Activated T-cell treated with anti-CD3 and anti-CD28 coated beads, Interleukin-2, amount 50 U/mL, for 24 hours (primary cell): ENCODE results near the gene SPSB3.

ENCODE experiments used
- DNase-seq: peaks from one replicate; pipeline ENCODE4 v3.0.0-alpha.2; 2020
- H3K27ac Mint-ChIP-seq: 2 replicates; pipeline ENCODE4 v1.8.0; 2020; ENCODE audit warnings: mild to moderate bottlenecking, mixed read lengths
- H3K27me3 Mint-ChIP-seq: 2 replicates; pipeline ENCODE4 v1.8.0; 2020; ENCODE audit warnings: mixed read lengths
- H3K36me3 Mint-ChIP-seq: 2 replicates; pipeline ENCODE4 v1.8.0; 2020; ENCODE audit warnings: low read depth, mixed read lengths
- H3K4me1 Mint-ChIP-seq: 2 replicates; pipeline ENCODE4 v1.8.0; 2020; ENCODE audit warnings: low read depth, mixed read lengths
- H3K4me3 Mint-ChIP-seq: 2 replicates; pipeline ENCODE4 v1.8.0; 2020; ENCODE audit warnings: mild to moderate bottlenecking, moderate library complexity, mixed read lengths
- H3K9me3 Mint-ChIP-seq: 2 replicates; pipeline ENCODE4 v1.8.0; 2020; ENCODE audit warnings: mixed read lengths

The SPSB3 gene

DNA sequence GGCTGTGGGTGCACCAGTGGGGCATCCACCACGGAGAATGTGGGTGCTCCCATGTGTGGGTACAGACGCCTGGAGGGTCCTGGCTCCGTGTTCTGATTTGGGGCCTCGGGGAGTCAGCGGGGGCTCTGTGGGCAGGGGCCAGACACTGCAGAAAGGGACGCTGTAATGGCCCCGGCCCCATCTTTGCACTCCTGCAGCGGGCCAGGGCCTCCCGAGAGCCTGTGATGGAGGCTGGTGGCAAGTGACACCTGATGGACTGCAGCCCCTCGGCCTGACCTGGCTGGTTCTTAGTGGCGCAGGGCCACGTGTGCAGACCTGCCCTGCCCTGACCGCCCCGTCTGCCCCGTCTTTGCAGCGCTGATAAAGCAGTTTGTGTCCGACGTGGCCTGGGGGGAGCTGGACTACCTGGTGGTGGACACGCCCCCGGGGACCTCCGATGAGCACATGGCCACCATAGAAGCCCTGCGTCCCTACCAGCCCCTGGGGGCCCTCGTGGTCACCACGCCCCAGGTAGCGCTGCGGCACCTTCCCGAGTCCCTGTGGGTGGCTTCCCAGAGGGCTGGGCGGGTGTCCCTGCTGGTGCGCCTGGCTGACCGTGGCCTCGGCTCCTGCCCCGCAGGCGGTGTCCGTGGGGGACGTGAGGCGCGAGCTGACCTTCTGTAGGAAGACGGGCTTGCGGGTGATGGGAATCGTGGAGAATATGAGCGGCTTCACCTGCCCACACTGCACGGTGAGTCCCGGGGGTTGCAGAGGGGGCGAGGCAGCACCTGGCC, 5.1 kb upstream of the SPSB3 start:
- no peak for DNase-seq
- Mint-ChIP-seq H3K4me1 (peaks cover 20% of the 10 kb centered on the region), H3K9me3 (no peaks in the 10 kb centered on the region), H3K27me3 (no peaks in the 10 kb centered on the region), H3K36me3 (peaks cover 57% of the 10 kb centered on the region), H3K4me3 (no peak overlapping the region), H3K27ac (no peak overlapping the region)

DNA sequence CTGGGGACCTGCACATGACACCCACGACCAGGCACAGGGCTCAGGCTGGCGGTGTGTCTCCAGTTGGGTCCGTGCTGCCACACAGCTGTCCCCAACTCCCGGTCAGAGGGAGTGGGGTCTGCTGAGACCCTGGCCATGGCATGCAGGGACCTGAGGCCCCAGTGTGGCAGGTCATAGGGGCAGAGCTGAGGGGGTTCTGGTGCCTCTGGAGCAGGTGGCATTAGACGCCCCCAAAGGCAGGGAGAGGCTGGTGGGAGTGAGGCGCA, 4.6 kb upstream of the SPSB3 start:
- DNase-seq = no peak
- Mint-ChIP-seq H3K36me3 (peaks cover 57% of the 10 kb centered on the region), H3K4me3 (no peak overlapping the region), H3K27me3 (no peaks in the 10 kb centered on the region), H3K4me1 (peaks cover 20% of the 10 kb centered on the region), H3K9me3 (no peaks in the 10 kb centered on the region), H3K27ac (no peak overlapping the region)

DNA sequence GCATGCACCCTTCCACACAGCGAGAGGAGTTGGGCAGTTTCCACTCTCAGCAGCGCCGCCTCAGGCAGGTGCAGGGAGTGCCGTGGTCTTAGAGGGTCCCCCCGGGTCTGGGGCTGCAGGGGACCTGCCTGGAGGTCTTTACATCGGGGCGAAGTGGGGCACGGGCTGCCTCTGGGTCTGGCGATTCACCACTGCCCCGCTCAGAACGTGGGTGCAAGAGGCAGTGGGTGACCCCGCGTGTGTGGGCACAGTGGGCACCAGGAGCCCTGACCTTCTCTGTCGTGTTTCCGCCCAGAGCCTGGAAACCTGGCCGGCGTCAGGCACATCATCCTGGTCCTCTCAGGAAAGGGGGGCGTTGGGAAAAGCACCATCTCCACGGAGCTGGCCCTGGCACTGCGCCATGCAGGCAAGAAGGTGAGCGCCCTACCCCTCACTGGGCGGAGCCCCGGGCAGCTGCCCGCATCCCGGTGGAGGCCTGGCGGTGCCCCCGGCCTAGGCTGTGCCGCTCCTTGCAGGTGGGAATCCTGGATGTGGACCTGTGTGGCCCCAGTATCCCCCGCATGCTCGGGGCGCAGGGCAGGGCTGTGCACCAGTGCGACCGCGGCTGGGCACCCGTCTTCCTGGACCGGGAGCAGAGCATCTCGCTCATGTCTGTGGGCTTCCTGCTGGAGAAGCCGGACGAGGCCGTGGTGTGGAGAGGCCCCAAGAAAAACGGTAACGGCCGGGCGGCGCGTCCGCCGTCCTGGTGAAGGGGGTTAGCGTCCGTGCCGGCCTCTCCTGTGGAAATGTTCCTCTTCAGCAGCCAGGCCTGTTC, 4.1 kb upstream of the SPSB3 start:
- peaks cover 24% of the 10 kb centered on the region for H3K4me1 Mint-ChIP-seq
- no peak for DNase-seq
- no peak overlapping the region for H3K27ac Mint-ChIP-seq
- H3K4me3 Mint-ChIP-seq = no peak overlapping the region
- no peaks in the 10 kb centered on the region for H3K9me3 Mint-ChIP-seq
- H3K27me3 Mint-ChIP-seq = no peaks in the 10 kb centered on the region
- peaks cover 60% of the 10 kb centered on the region for H3K36me3 Mint-ChIP-seq

DNA sequence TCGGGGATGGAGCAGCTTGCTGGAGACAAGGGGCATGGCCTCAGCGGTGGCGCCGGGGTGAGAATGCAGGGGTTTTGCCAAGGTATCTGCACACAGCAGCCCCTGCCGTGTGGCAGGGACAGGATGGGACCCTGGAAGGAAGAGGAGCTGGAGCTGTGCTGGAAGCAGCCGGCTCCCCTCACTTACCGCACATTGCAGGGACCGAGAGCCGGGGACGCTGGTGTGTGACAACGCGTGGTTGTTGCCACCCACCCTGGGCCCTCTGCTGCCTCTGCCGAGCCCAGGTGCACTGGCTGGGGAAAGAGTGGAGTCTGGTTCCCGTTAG, 3.4 kb upstream of the SPSB3 start:
- H3K27me3 Mint-ChIP-seq = no peaks in the 10 kb centered on the region
- no peak overlapping the region for H3K4me3 Mint-ChIP-seq
- no peaks in the 10 kb centered on the region for H3K9me3 Mint-ChIP-seq
- H3K36me3 Mint-ChIP-seq = peaks cover 65% of the 10 kb centered on the region
- peaks cover 30% of the 10 kb centered on the region for H3K4me1 Mint-ChIP-seq
- no peak for DNase-seq
- H3K27ac Mint-ChIP-seq = no peak overlapping the region

DNA sequence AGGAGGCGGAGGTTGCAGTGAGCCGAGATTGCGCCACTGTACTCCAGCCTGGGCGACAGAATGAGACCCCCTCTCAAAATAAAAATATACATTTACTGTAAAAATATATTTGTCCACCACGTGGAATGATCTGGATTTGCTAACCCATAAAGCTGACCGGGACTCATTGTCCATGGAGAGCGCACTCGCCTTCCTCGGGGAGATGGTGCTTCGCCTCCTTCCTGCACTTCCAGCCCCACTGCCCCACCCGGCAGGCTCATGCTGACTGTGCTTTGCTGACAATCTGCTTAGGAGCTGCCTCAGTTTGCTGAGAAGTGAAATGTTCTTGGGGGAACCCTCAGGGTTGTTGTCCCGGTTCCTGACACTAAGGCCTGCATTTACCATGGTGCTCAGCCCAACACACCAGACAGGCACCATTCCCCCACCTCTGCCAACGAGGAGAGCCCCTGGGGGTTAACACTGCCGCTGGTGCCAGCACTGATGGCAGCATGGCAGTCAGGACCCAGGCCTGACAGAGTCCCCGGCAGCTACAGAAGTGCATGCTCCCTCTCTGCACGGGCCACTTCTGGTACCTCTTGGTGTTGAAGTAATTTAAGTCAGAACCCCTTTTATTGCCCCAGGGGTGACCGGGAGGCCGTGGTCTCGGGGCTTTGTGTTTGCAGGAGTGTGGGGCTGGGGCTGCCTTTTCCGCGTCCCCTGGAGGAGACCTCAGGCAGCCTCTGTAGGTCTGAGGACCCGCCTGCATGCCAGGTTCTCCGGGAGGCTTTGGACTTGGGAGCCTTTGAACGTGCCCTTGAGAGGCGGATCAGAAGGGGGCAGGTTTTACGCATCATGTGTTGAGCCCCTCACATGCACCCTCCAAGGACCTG, 2.8 kb upstream of the SPSB3 start:
- no peak for DNase-seq
- peak overlapping the region; percentile 63 for H3K4me3 Mint-ChIP-seq
- peak overlapping the region; percentile 75 for H3K27ac Mint-ChIP-seq
- no peaks in the 10 kb centered on the region for H3K27me3 Mint-ChIP-seq
- H3K9me3 Mint-ChIP-seq = no peaks in the 10 kb centered on the region
- H3K36me3 Mint-ChIP-seq = peaks cover 62% of the 10 kb centered on the region
- peaks cover 30% of the 10 kb centered on the region for H3K4me1 Mint-ChIP-seq

DNA sequence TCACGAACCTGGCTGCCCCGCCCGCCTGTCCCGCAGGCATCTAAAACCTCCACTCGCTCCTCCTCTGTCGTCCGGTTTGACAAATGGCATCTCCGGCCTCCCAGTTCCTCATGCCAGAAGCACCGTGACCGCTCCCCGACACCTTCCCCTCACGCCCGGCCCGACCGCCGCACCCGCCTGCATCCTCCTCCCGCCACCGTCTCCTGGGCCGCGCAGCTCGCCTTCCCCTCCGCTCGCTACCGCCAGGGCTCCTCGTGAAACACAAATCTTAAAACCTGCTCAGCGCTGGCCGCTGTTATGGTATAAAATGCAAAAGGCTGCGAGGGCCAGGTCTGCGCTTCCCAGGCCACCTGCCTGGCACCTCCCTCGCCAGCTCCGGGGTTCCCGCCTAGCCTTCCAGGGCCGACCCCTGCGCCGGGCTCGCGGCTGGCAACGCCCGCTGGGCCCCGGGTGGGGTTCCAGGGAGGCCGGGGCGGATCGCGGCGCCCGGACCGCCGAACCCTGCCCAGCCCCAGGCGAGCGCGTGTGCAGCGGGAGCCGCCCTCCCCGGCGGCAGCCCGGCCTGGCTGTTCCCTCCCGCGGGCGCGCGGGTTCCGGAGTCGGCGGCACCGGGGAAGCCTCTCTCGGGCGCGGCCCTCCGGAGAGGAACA, 488 bp downstream of the SPSB3 start:
- Mint-ChIP-seq H3K27ac (peak overlapping the region; percentile 92), H3K4me1 (peaks cover 29% of the 10 kb centered on the region), H3K36me3 (peaks cover 53% of the 10 kb centered on the region), H3K27me3 (no peaks in the 10 kb centered on the region), H3K9me3 (no peaks in the 10 kb centered on the region), H3K4me3 (peak overlapping the region; percentile 95)
- no peak for DNase-seq

DNA sequence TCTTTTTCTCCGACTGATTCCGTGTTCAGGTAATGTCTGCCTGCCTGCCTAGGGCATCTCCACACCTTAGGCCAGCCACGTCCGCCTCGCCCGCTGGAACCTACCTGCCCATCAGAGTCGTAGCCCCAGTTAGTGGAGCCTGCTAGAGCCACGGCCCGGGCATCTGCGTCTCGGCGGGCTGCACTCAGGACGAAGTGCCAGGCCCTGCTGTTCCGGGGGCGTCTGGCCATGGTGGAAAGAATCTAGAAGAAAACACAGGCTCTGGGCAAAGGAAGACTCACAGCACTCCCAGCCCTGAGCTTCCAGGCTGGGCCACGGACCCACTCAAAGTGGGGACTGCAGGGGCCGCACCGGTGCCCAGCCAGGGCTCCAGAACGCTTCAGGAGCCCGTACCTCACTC, 1.1 kb downstream of the SPSB3 start:
- DNase-seq = no peak
- Mint-ChIP-seq H3K36me3 (peaks cover 54% of the 10 kb centered on the region), H3K27ac (peak overlapping the region; percentile 92), H3K4me1 (peaks cover 29% of the 10 kb centered on the region), H3K9me3 (no peaks in the 10 kb centered on the region), H3K4me3 (peak overlapping the region; percentile 84), H3K27me3 (no peaks in the 10 kb centered on the region)

DNA sequence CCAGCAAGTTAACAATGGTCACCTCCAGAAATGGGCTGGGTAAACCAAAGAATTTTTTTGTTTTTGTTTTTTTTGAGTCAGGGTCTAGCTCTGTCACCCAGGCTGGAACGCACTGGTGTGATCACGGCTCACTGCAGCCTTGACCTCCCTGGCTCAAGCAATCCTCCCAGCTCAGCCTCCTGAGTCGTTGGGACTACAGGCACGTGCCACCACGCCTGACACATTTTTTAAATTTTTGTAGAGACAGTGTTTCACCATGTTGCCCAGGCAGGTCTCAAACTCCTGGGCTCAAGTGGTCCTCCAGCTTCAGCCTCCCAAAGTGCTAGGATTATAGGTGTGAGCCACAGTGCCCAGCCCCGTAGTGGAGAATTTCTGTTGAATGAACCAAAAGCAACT, 1.7 kb downstream of the SPSB3 start:
- peak overlapping the region; percentile 92 for H3K27ac Mint-ChIP-seq
- peaks cover 50% of the 10 kb centered on the region for H3K36me3 Mint-ChIP-seq
- DNase-seq = no peak
- peaks cover 28% of the 10 kb centered on the region for H3K4me1 Mint-ChIP-seq
- no peaks in the 10 kb centered on the region for H3K27me3 Mint-ChIP-seq
- no peaks in the 10 kb centered on the region for H3K9me3 Mint-ChIP-seq
- peak overlapping the region; percentile 84 for H3K4me3 Mint-ChIP-seq

DNA sequence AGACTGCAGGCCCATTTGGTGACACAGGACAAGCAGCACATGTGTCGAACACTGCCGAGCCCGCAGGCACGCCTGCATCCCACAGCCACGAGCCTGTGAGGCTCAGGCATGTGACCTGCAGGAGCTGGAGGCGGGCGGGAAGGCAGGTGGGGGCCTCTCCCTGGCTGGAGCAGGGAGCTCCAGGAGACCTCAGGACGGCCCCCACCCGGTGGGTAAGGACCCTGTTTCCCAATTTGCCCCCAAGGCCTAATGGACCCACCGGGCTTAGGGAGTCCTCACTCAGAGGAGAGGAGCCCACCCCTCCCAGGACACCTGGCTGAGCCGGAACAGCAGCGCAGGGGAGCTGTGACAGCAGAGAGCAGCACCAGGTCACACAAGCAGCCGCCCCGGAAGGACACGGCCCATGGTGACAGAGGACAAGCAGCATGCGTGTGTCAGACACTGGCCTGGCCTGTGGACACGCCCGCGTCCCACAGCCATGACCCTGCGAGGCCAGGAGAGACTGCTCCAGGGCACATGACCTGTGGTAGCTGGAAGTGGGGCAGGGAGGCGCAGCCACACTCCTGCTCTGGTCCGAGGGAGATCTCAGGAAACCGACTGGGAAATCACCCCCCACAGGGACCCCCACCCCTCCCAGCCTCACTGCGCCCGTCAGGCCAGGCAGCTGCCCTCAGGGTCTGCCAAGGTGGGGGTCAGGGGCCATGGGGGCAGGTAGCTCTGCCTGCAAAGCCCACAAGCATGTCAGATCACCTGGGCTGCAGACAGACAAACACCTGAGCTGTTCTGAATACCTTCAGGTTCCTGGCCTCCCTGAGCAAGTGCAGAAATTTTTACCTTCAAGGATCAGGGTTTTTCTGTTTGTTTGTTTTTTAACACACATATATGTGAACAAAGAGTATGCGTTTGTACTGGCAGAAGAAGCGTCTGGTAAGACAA, 2.4 kb downstream of the SPSB3 start:
- H3K9me3 Mint-ChIP-seq = no peaks in the 10 kb centered on the region
- peaks cover 22% of the 10 kb centered on the region for H3K4me1 Mint-ChIP-seq
- no peak for DNase-seq
- H3K4me3 Mint-ChIP-seq = peak overlapping the region; percentile 18
- H3K27me3 Mint-ChIP-seq = no peaks in the 10 kb centered on the region
- H3K27ac Mint-ChIP-seq = no peak overlapping the region
- H3K36me3 Mint-ChIP-seq = peaks cover 50% of the 10 kb centered on the region

DNA sequence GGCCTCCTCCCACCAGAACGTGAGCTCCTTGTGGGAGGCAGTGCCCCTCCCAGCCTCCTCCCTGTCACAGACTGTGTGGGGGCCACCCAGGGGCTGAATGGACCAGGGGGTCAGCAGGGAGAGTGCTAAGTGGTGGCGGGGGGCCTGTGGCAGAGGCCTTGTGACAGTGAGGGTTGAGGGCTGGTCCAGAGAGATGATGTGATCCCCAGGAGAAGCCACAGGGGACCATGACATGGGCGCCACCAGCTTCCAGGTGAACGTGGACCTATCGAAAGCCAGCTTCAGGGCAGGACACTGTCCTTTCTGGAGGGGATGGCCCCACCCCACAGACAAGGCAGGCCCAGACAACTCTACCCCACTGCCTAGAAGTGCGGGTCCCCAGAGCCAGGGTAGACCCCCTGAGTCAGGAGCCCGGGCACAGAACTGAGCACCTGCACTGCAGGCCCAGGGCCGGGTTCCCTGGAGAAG, 3.1 kb downstream of the SPSB3 start:
- Mint-ChIP-seq H3K27ac (peak overlapping the region; percentile 85), H3K9me3 (no peaks in the 10 kb centered on the region), H3K4me1 (peaks cover 27% of the 10 kb centered on the region), H3K36me3 (peaks cover 50% of the 10 kb centered on the region), H3K4me3 (no peak overlapping the region), H3K27me3 (no peaks in the 10 kb centered on the region)
- no peak for DNase-seq

DNA sequence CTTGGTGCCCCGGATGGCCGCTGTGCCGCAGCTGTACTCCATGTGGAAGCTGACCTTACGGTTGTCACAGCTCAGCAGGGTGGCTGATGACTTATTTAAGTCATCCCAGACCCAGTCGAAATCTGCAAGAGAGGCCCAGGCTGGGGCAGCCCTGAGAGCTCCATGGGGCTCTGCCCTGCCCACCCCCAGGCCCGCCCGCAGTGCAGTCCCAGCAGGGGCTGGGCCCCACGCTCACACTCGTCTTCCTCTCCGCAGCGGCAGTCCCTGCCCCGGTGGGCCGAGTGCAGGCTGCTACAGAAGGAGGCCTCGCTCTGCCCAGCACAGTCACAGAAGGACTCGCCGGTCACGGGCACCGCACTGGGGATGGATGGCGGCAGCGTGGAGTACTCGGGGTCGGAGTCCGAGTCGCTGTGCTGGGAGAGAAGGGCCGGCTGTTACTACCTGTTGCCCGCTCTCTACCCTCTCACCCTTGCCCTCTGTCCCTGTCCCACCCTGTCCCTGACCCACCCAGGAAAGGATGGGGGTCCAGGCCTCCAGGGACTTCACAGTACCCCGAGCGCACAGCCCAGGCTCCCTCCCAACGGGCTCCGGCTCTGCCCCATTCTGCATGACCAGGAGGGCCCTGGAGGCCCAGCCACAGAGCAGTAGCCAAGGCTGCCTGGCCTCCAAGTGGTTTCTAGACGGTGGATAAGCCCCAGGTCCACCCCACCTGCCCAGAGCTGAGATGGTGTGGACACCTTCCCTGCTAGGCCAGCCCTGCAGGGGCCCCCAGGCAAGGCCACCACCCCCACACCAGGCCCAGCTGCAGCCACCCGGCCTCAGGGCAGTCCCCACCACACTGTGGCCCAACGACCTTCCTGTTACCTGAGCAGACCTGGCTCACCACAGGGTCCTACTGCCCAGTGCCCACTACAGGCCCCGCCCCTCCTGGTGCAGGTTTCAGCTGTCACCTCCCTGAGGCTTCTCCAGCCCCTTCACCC, 3.9 kb downstream of the SPSB3 start:
- Mint-ChIP-seq H3K27ac (peak overlapping the region; percentile 85), H3K27me3 (no peaks in the 10 kb centered on the region), H3K9me3 (no peaks in the 10 kb centered on the region), H3K36me3 (peaks cover 49% of the 10 kb centered on the region), H3K4me3 (no peak overlapping the region), H3K4me1 (peaks cover 25% of the 10 kb centered on the region)
- no peak for DNase-seq

DNA sequence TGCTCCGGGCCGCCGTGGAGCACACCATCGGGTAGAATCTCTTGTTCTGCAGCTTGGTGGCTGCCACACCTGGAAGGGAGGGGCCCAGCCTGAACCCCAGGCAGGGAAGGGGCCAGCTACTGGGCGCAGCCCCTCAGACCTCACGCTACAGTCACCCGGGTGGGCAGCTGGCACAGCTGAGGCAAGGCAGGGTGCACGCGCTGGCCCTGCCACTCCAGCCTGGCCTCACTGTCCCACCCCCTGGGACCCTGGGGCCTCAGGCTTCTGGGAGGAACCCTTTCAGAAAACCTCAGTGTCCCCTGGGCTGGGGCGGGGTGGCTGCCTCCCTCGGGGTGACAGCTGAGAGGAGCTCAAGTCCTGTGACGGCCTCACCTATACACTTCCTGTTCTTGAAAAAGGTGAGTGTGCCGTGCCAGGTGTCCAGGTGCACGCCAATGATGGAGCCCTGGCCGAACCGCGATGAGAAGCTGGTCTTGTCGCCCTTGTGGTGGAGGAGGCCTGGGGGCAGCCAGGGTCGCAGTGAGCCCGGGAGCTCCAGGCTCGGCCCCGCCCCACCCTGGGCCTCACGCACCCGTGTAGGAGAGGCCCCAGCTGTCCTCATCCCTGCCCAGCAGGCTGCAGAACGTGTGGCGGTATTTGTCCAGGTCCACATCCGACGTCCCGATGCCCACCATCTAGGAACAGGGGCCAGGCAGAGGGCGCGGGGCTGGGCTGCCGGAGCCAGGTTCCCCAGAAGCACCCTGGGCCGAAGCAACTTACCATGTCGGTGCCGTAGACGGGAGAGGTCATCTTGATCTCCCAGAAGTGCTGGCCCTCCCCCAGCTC, 4.8 kb downstream of the SPSB3 start:
- H3K36me3 Mint-ChIP-seq = peaks cover 46% of the 10 kb centered on the region
- DNase-seq = no peak
- H3K9me3 Mint-ChIP-seq = no peaks in the 10 kb centered on the region
- no peak overlapping the region for H3K4me3 Mint-ChIP-seq
- peak overlapping the region; percentile 11 for H3K27ac Mint-ChIP-seq
- H3K4me1 Mint-ChIP-seq = peaks cover 21% of the 10 kb centered on the region
- no peaks in the 10 kb centered on the region for H3K27me3 Mint-ChIP-seq
